Mesothelial cell of epicardium (in vitro differentiated cells): ENCODE data around the gene DHX40. TPM values are rescaled to one million over a fixed set of nuclear protein-coding genes. Genes with fewer than 3 reads are reported as not detected.

Experiments used
- DNase-seq, 2 experiments: peaks; one replicate each; pipeline ENCODE4 v3.0.0; 2021; ENCODE audit warnings: low spot score in 2 of 2; ENCODE audit not compliant: unreplicated experiment in 2 of 2
- H3K27ac Mint-ChIP-seq: 2 replicates; pipeline ENCODE4 v1.8.0; 2021; ENCODE audit warnings: mixed read lengths
- H3K27me3 Mint-ChIP-seq: 2 replicates; pipeline ENCODE4 v1.8.0; 2021; ENCODE audit warnings: low read depth, mixed read lengths
- H3K36me3 Mint-ChIP-seq: 2 replicates; pipeline ENCODE4 v1.8.0; 2021; ENCODE audit warnings: mixed read lengths
- H3K4me1 Mint-ChIP-seq: 2 replicates; pipeline ENCODE4 v1.8.0; 2021; ENCODE audit warnings: mixed read lengths
- H3K4me3 Mint-ChIP-seq: 2 replicates; pipeline ENCODE4 v1.8.0; 2021; ENCODE audit warnings: mild to moderate bottlenecking, moderate library complexity, mixed read lengths
- H3K9me3 Mint-ChIP-seq: 2 replicates; pipeline ENCODE4 v1.8.0; 2021; ENCODE audit warnings: mixed read lengths
- total RNA-seq: library from RNA; stranded (reverse); gene quantifications from 3 replicates; pipeline ENCODE4 v1.2.1, GENCODE V29; 2021
- TF ChIP-seq, protein P1 (sequence below): fragments of 200-600 bp; sonication (generic); IDR thresholded peaks from one replicate; pipeline ENCODE4 v1.5.0; 2021; ENCODE audit warnings: antibody characterized with exemption; ENCODE audit not compliant: unreplicated experiment

The DHX40 gene
- total RNA-seq, 1 donor from 2014 or later = 51.7 TPM

DNA sequence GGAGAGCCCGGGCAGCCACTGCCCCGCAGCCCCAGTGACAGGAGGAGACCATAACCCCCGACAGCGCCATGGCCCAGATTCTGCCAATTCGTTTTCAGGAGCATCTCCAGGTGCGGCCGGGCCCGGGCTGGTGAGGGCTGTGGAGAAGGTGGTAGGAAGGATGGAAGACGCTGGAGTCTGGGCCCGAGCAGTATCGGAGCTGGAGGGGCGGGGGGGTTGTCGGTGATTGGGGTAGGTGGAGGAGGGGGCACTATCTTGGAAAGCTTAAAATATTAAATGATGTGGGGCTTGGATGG, 54.6 kb downstream of the DHX40 start:
- H3K36me3 Mint-ChIP-seq = no peaks in the 10 kb centered on the region
- peaks cover 47% of the 10 kb centered on the region for H3K4me1 Mint-ChIP-seq
- H3K9me3 Mint-ChIP-seq = no peaks in the 10 kb centered on the region
- H3K27me3 Mint-ChIP-seq = no peaks in the 10 kb centered on the region
- TF ChIP-seq, protein P1, sequence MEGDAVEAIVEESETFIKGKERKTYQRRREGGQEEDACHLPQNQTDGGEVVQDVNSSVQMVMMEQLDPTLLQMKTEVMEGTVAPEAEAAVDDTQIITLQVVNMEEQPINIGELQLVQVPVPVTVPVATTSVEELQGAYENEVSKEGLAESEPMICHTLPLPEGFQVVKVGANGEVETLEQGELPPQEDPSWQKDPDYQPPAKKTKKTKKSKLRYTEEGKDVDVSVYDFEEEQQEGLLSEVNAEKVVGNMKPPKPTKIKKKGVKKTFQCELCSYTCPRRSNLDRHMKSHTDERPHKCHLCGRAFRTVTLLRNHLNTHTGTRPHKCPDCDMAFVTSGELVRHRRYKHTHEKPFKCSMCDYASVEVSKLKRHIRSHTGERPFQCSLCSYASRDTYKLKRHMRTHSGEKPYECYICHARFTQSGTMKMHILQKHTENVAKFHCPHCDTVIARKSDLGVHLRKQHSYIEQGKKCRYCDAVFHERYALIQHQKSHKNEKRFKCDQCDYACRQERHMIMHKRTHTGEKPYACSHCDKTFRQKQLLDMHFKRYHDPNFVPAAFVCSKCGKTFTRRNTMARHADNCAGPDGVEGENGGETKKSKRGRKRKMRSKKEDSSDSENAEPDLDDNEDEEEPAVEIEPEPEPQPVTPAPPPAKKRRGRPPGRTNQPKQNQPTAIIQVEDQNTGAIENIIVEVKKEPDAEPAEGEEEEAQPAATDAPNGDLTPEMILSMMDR = no peak
- peak overlapping the region; percentile 94 for H3K4me3 Mint-ChIP-seq
- peak overlapping the region; percentile 100 for H3K27ac Mint-ChIP-seq
- no peak for DNase-seq

DNA sequence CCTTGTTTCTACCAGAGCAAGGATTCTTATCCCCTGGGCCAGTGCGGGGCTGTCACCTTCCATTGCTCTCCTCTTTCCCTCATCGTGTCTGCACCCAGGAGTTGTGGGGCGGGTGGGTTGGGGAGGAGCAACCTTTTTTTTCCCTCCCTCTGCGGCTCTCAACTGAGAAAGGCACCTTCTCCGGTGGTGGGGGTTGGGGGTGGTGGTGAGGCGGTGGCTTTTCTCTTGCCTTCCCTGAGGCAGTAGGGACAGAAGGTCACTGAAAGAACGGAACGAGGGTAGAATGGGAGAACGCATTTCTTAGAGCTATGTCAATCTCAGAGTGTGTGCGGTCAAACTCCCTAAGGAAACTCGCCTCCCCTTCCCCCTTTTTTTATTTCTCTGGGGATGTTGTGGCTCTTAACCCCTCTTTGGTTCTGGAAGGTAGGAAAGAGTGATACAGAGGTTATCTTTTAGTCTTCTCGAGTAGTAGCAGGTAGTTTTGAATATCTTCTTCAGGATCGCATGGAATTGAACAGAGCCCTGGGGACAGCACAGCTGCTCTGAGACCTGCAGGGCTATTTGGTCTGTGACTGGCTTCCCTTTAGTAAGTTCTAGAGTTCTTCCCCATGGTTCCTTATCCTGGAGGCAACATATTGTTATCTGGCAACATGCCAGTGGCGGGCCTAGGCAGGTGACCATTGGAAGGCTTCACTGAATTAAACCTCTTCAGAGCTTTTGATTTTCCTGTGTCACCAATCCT, 55.3 kb downstream of the DHX40 start:
- H3K27ac Mint-ChIP-seq = peak overlapping the region; percentile 100
- no peaks in the 10 kb centered on the region for H3K9me3 Mint-ChIP-seq
- H3K27me3 Mint-ChIP-seq = no peaks in the 10 kb centered on the region
- TF ChIP-seq, protein P1 = no peak
- no peak for DNase-seq
- H3K4me3 Mint-ChIP-seq = peak overlapping the region; percentile 94
- peaks cover 47% of the 10 kb centered on the region for H3K4me1 Mint-ChIP-seq
- H3K36me3 Mint-ChIP-seq = no peaks in the 10 kb centered on the region

DNA sequence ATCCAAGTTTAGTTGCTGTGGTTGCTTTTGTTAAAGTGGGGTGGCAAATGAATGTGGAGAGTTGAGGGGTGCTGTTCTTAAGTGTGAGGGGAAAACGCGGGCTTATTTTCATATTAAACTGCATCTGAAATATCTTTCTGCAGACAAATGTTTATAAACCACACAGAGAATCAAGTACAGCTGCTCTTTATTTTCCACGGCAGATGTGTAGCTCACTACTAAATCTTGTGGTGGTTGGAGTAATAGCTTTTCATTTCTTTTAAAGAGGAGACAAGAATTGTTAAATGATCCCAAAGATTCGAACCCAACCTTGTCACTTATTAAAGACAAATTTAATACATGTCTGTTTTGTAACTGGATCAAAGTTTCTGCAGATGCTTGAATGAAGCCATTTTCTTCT, 56.4 kb downstream of the DHX40 start:
- no peaks in the 10 kb centered on the region for H3K9me3 Mint-ChIP-seq
- peak overlapping the region; percentile 93 for H3K27ac Mint-ChIP-seq
- peaks cover 44% of the 10 kb centered on the region for H3K4me1 Mint-ChIP-seq
- H3K36me3 Mint-ChIP-seq = no peaks in the 10 kb centered on the region
- peak overlapping the region; percentile 94 for H3K4me3 Mint-ChIP-seq
- DNase-seq = no peak
- TF ChIP-seq, protein P1 = no peak
- no peaks in the 10 kb centered on the region for H3K27me3 Mint-ChIP-seq

DNA sequence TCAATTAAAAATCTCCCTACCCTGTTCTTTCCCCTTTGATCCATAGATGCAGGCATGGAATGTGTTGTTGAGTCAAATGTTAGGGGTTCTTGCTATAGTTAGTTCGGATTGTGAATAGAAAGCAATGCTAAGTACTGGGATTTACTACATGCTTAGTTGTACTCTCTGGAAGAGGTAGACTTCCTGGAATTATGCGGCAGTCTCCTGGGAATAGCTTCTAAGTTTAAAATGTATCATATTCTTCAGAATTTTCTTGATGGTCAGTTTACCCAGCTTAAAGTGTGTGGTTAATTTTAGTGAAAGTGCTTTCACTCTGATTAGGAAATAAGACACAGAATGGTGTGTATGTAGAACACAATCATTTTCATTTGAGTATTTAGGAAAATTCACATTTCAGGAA, 57.7 kb downstream of the DHX40 start:
- Mint-ChIP-seq H3K9me3 (no peaks in the 10 kb centered on the region), H3K36me3 (no peaks in the 10 kb centered on the region), H3K27me3 (no peaks in the 10 kb centered on the region), H3K4me3 (peak overlapping the region; percentile 37), H3K27ac (peak overlapping the region; percentile 57), H3K4me1 (peaks cover 35% of the 10 kb centered on the region)
- TF ChIP-seq, protein P1 = no peak
- no peak for DNase-seq

DNA sequence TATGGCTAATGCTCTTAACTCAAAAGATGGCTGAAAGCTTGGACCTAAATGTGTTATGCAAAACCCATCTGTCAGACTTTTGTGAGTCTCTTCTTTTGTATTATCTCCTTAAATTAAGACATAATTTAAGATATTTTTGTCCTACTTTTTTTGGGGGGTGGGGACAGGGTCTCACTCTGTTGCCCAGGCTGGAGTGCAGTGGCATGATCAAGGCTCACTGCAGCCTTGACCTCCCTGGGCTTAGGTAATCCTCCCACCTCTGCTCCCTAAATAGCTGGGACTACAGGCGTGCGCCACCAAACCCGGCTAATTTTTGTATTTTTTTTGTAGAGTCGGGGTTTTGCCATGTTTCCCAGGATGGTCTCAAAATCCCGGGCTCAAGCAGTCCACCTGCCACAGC, 61.3 kb downstream of the DHX40 start:
- peaks cover 24% of the 10 kb centered on the region for H3K4me1 Mint-ChIP-seq
- DNase-seq = no peak
- H3K27ac Mint-ChIP-seq = no peak overlapping the region
- H3K27me3 Mint-ChIP-seq = no peaks in the 10 kb centered on the region
- TF ChIP-seq, protein P1 = no peak
- H3K36me3 Mint-ChIP-seq = peaks cover 12% of the 10 kb centered on the region
- peaks cover 7% of the 10 kb centered on the region for H3K9me3 Mint-ChIP-seq
- H3K4me3 Mint-ChIP-seq = no peak overlapping the region

DNA sequence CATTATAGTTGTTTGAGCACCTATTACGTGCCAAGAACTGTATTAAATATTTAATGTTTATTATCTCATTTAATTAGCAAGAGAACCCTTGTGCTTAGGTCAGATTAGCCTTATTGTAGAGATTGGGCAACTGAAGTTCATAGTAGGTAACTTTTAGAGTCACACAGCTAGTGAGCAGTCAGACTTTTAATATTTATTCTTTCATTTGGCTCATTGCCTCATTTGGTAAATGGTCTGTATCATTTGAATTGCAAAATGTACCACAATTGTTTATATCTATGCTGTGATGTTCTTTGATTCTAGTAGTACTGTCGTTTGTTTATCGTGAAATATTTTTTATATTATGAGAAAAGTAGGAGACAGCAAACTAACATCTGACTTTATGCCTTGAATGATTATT, 61.9 kb downstream of the DHX40 start:
- H3K4me1 Mint-ChIP-seq = peaks cover 19% of the 10 kb centered on the region
- H3K36me3 Mint-ChIP-seq = peaks cover 12% of the 10 kb centered on the region
- TF ChIP-seq, protein P1 = no peak
- no peak overlapping the region for H3K27ac Mint-ChIP-seq
- H3K9me3 Mint-ChIP-seq = peaks cover 7% of the 10 kb centered on the region
- DNase-seq = no peak
- no peak overlapping the region for H3K4me3 Mint-ChIP-seq
- no peaks in the 10 kb centered on the region for H3K27me3 Mint-ChIP-seq
